MM.1S (cell line): ENCODE results near the gene HOXB1.

ENCODE experiments used
- CTCF ChIP-seq: fragments of 300-600 bp; sonication (generic); IDR thresholded peaks from 2 replicates; pipeline ENCODE4 v1.5.1; 2016; ENCODE audit warnings: antibody characterized with exemption, low read length, mixed read lengths
- EZH2 ChIP-seq: fragments of 300-600 bp; sonication (generic); optimal IDR thresholded peaks from 2 replicates; pipeline ENCODE3; 2017; ENCODE audit warnings: low read depth, mild to moderate bottlenecking, antibody characterized with exemption, low read length, mixed read lengths

DNA sequence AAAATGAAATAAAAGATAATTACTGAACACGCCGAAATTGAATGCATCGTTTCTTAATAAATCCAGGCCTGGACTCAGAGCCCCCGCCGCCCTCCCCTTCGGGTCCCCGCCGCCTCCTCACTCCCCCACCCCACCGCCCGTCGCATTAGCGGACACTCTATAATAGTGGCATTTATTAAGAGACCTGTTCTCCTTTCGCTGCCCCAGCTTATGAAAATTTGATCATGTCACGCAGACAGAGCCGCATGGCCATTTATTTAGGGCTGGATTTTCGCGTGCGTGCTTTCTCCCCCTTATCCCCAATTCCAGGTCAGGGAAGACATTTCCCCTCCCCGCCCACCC, 20.4 kb upstream of the HOXB1 start:
- TF ChIP-seq CTCF (no peak), EZH2 (no peak)
